ENCODE data around the gene FAM180B. TPM values are rescaled to one million over a fixed set of nuclear protein-coding genes. Genes with fewer than 3 reads are reported as not detected.

The FAM180B gene
- total and polyA plus RNA-seq, 2 of the 13 experiments (the other 11 are each of a cell fraction or from before 2014, with no cell fraction given), result 0.40 to 1.0 TPM

- TF ChIP-seq ZNF318 (CRISPR knock-in tag; IDR thresholded peaks at IDR 0.05) (no peak), IRX3 (CRISPR knock-in tag; IDR thresholded peaks at IDR 0.05; ENCODE audit: borderline replicate concordance, low read depth) (no peak), ZNF44 (CRISPR knock-in tag; IDR thresholded peaks at IDR 0.05) (no peak), ZSCAN30 (CRISPR knock-in tag; IDR thresholded peaks at IDR 0.05) (no peak), SOX6 (IDR thresholded peaks at IDR 0.05) (no peak), SOX6 (CRISPR knock-in tag; IDR thresholded peaks at IDR 0.05) (no peak), SP1 (IDR thresholded peaks at IDR 0.05) (no peak), SP1 (CRISPR knock-in tag; IDR thresholded peaks at IDR 0.05) (no peak), CSRNP1 (CRISPR knock-in tag; IDR thresholded peaks at IDR 0.05) (peak; percentile 80; the same call in 1 of the 2 replicates), TFDP1 (CRISPR knock-in tag; IDR thresholded peaks at IDR 0.05; ENCODE audit: borderline replicate concordance) (no peak; the same call in 1 of the 2 replicates), ZNF335 (CRISPR knock-in tag; IDR thresholded peaks at IDR 0.05) (0 out of 2 replicates have a peak, but pooled peaks have one; percentile 17), MLX (CRISPR knock-in tag; IDR thresholded peaks at IDR 0.05) (0 out of 2 replicates have a peak, but pooled peaks have one; percentile 36), ZNF570 (CRISPR knock-in tag; IDR thresholded peaks at IDR 0.05; ENCODE audit: borderline replicate concordance) (no peak), HDAC2 (CRISPR knock-in tag; IDR thresholded peaks at IDR 0.05) (no peak), SMARCE1 (IDR thresholded peaks at IDR 0.05; ENCODE audit: borderline replicate concordance) (no peak), ZNF569 (CRISPR knock-in tag; IDR thresholded peaks at IDR 0.05; ENCODE audit: borderline replicate concordance) (no peak), ZNF264 (CRISPR knock-in tag; IDR thresholded peaks at IDR 0.05) (0 out of 2 replicates have a peak, but pooled peaks have one; percentile 46)
- TF ChIP-seq, protein P1, sequence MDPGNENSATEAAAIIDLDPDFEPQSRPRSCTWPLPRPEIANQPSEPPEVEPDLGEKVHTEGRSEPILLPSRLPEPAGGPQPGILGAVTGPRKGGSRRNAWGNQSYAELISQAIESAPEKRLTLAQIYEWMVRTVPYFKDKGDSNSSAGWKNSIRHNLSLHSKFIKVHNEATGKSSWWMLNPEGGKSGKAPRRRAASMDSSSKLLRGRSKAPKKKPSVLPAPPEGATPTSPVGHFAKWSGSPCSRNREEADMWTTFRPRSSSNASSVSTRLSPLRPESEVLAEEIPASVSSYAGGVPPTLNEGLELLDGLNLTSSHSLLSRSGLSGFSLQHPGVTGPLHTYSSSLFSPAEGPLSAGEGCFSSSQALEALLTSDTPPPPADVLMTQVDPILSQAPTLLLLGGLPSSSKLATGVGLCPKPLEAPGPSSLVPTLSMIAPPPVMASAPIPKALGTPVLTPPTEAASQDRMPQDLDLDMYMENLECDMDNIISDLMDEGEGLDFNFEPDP (CRISPR knock-in tag; conservative IDR thresholded peaks at IDR 0.05), result no peak
These were observed 1.3 kb downstream of the FAM180B start (continued) for GRCh38 chr11:47587723-47588326.
